Measurements from ENCODE around the gene SEC14L3.

- TF ChIP-seq POLR2A (IDR thresholded peaks at IDR 0.05) (no peak), CTCF (IDR thresholded peaks at IDR 0.05) (no peak)
Observed at GRCh38 chr22:30474121-30474520, 2.3 kb upstream of the SEC14L3 start.
